ENCODE measurements around the gene DDIAS.
"Not testable (repeated sequence)": the region's sequence is repeated elsewhere in the genome, so short reads cannot be mapped to it uniquely, and the experiment has no call there.

The DDIAS gene

GRCh38 chr11:82908311-82908710 lies 6.8 kb downstream of the DDIAS start:
- no peak overlapping the region for H2BK120ac ChIP-seq (ENCODE audit: low read depth, low read length)

GRCh38 chr11:82909015-82909640 lies 7.6 kb downstream of the DDIAS start:
- Histone ChIP-seq H3K27me3 (ENCODE audit: control insufficient read depth in 1 of 2, insufficient read depth in 1 of 2, low read length in 2 of 2) (no peaks in the 10 kb centered on the region), H4K8ac (ENCODE audit: low read length) (no peak overlapping the region)
- WGBS = 74% methylated on average over 7 of the region's 7 CpGs

More at GRCh38 chr11:82908311-82908710, 6.8 kb downstream of the DDIAS start:
- no peak overlapping the region for H3K27ac ChIP-seq (ENCODE audit: low read length, poor library complexity, severe bottlenecking)
- no peaks in the 10 kb centered on the region for H3K36me3 ChIP-seq (ENCODE audit: control insufficient read depth in 1 of 2, insufficient read depth in 2 of 2, low read depth in 1 of 2, low read length in 2 of 2)
- no peak overlapping the region for H2BK12ac ChIP-seq (ENCODE audit: low read length in 2 of 2)
- no peak overlapping the region for H2AK5ac ChIP-seq (ENCODE audit: low read length, severe bottlenecking)
- no peak overlapping the region for H2BK5ac ChIP-seq (ENCODE audit: low read depth, low read length, poor library complexity, severe bottlenecking)
- H3K14ac ChIP-seq (ENCODE audit: low read length in 2 of 2) = no peak overlapping the region
- no peak overlapping the region for H4K91ac ChIP-seq (ENCODE audit: low read length)
- no peak overlapping the region for H2AFZ ChIP-seq (ENCODE audit: low read depth, low read length)
- peaks cover 12% of the 10 kb centered on the region for H3K9me3 ChIP-seq (ENCODE audit: control insufficient read depth, low read length)
- no peak for DNase-seq
- no peak overlapping the region for H3K23ac ChIP-seq (ENCODE audit: low read length in 2 of 2)
- no peaks in the 10 kb centered on the region for H3K27me3 ChIP-seq (ENCODE audit: control insufficient read depth in 1 of 2, insufficient read depth in 1 of 2, low read length in 2 of 2)
- H2BK15ac ChIP-seq (ENCODE audit: low read depth, poor library complexity, severe bottlenecking) = no peak overlapping the region
- H3K79me1 ChIP-seq (replicated peaks; ENCODE audit: low read length, poor library complexity, severe bottlenecking) = peaks cover 7% of the 10 kb centered on the region
- H3K9ac ChIP-seq (ENCODE audit: low read length) = no peak overlapping the region
- no peak overlapping the region for H3K4me3 ChIP-seq (ENCODE audit: insufficient read depth in 1 of 2, low read depth in 1 of 2, low read length in 2 of 2)
- H3K4me1 ChIP-seq (ENCODE audit: control insufficient read depth, insufficient read depth, low read depth, low read length) = no peaks in the 10 kb centered on the region
- H4K8ac ChIP-seq (ENCODE audit: low read length) = no peak overlapping the region
- no peak overlapping the region for H3K4me2 ChIP-seq (ENCODE audit: low read length, poor library complexity, severe bottlenecking)
- no peak overlapping the region for H3K4ac ChIP-seq (ENCODE audit: low read depth in 1 of 2, low read length in 2 of 2)
- H3K18ac ChIP-seq (ENCODE audit: low read depth in 1 of 2, low read length in 2 of 2) = no peak overlapping the region

GRCh38 chr11:82919786-82920185 lies 18.2 kb downstream of the DDIAS start:
- not testable (repeated sequence) for H3K4ac ChIP-seq (ENCODE audit: low read depth in 1 of 2, low read length in 2 of 2); H3K18ac ChIP-seq (ENCODE audit: low read depth in 1 of 2, low read length in 2 of 2); H2BK5ac ChIP-seq (ENCODE audit: low read depth, low read length, poor library complexity, severe bottlenecking); H3K14ac ChIP-seq (ENCODE audit: low read length in 2 of 2); H2AK5ac ChIP-seq (ENCODE audit: low read length, severe bottlenecking); H2BK12ac ChIP-seq (ENCODE audit: low read length in 2 of 2); H3K27me3 ChIP-seq (ENCODE audit: control insufficient read depth in 1 of 2, insufficient read depth in 1 of 2, low read length in 2 of 2); H2BK15ac ChIP-seq (ENCODE audit: low read depth, poor library complexity, severe bottlenecking); H3K9me3 ChIP-seq (ENCODE audit: control insufficient read depth, low read length); H2BK120ac ChIP-seq (ENCODE audit: low read depth, low read length); H2AFZ ChIP-seq (ENCODE audit: low read depth, low read length); H3K36me3 ChIP-seq (ENCODE audit: control insufficient read depth in 1 of 2, insufficient read depth in 2 of 2, low read depth in 1 of 2, low read length in 2 of 2); H3K4me3 ChIP-seq (ENCODE audit: insufficient read depth in 1 of 2, low read depth in 1 of 2, low read length in 2 of 2); H4K8ac ChIP-seq (ENCODE audit: low read length); H3K23ac ChIP-seq (ENCODE audit: low read length in 2 of 2); H3K79me1 ChIP-seq (replicated peaks; ENCODE audit: low read length, poor library complexity, severe bottlenecking); H3K9ac ChIP-seq (ENCODE audit: low read length); DNase-seq; H3K27ac ChIP-seq (ENCODE audit: low read length, poor library complexity, severe bottlenecking); H3K4me2 ChIP-seq (ENCODE audit: low read length, poor library complexity, severe bottlenecking); H3K4me1 ChIP-seq (ENCODE audit: control insufficient read depth, insufficient read depth, low read depth, low read length); H4K91ac ChIP-seq (ENCODE audit: low read length)
- WGBS = 96% methylated on average over 7 of the region's 10 CpGs

More at GRCh38 chr11:82909015-82909640, 7.6 kb downstream of the DDIAS start:
- no peak overlapping the region for H3K4ac ChIP-seq (ENCODE audit: low read depth in 1 of 2, low read length in 2 of 2)
- H2BK5ac ChIP-seq (ENCODE audit: low read depth, low read length, poor library complexity, severe bottlenecking) = no peak overlapping the region
- H3K4me2 ChIP-seq (ENCODE audit: low read length, poor library complexity, severe bottlenecking) = no peak overlapping the region
- no peak overlapping the region for H4K91ac ChIP-seq (ENCODE audit: low read length)
- no peak overlapping the region for H2AFZ ChIP-seq (ENCODE audit: low read depth, low read length)
- no peak overlapping the region for H2BK120ac ChIP-seq (ENCODE audit: low read depth, low read length)
- no peak overlapping the region for H2BK15ac ChIP-seq (ENCODE audit: low read depth, poor library complexity, severe bottlenecking)
- DNase-seq = no peak
- no peak overlapping the region for H3K27ac ChIP-seq (ENCODE audit: low read length, poor library complexity, severe bottlenecking)
- no peak overlapping the region for H2BK12ac ChIP-seq (ENCODE audit: low read length in 2 of 2)
- no peaks in the 10 kb centered on the region for H3K36me3 ChIP-seq (ENCODE audit: control insufficient read depth in 1 of 2, insufficient read depth in 2 of 2, low read depth in 1 of 2, low read length in 2 of 2)
- peaks cover 12% of the 10 kb centered on the region for H3K9me3 ChIP-seq (ENCODE audit: control insufficient read depth, low read length)
- H3K4me3 ChIP-seq (ENCODE audit: insufficient read depth in 1 of 2, low read depth in 1 of 2, low read length in 2 of 2) = no peak overlapping the region
- H3K23ac ChIP-seq (ENCODE audit: low read length in 2 of 2) = no peak overlapping the region
- no peaks in the 10 kb centered on the region for H3K4me1 ChIP-seq (ENCODE audit: control insufficient read depth, insufficient read depth, low read depth, low read length)
- no peak overlapping the region for H3K14ac ChIP-seq (ENCODE audit: low read length in 2 of 2)
- peaks cover 7% of the 10 kb centered on the region for H3K79me1 ChIP-seq (replicated peaks; ENCODE audit: low read length, poor library complexity, severe bottlenecking)
- H2AK5ac ChIP-seq (ENCODE audit: low read length, severe bottlenecking) = no peak overlapping the region
- no peak overlapping the region for H3K18ac ChIP-seq (ENCODE audit: low read depth in 1 of 2, low read length in 2 of 2)
- H3K9ac ChIP-seq (ENCODE audit: low read length) = no peak overlapping the region

- DNase-seq; H3K27ac ChIP-seq (ENCODE audit: low read length, poor library complexity, severe bottlenecking); H2BK15ac ChIP-seq (ENCODE audit: low read depth, poor library complexity, severe bottlenecking); H3K4me2 ChIP-seq (ENCODE audit: low read length, poor library complexity, severe bottlenecking); H3K79me1 ChIP-seq (replicated peaks; ENCODE audit: low read length, poor library complexity, severe bottlenecking); H2AFZ ChIP-seq (ENCODE audit: low read depth, low read length); H4K8ac ChIP-seq (ENCODE audit: low read length); H4K91ac ChIP-seq (ENCODE audit: low read length); H3K18ac ChIP-seq (ENCODE audit: low read depth in 1 of 2, low read length in 2 of 2); H3K4me1 ChIP-seq (ENCODE audit: control insufficient read depth, insufficient read depth, low read depth, low read length); H3K23ac ChIP-seq (ENCODE audit: low read length in 2 of 2); H3K14ac ChIP-seq (ENCODE audit: low read length in 2 of 2); H2BK5ac ChIP-seq (ENCODE audit: low read depth, low read length, poor library complexity, severe bottlenecking); H2BK12ac ChIP-seq (ENCODE audit: low read length in 2 of 2); H2AK5ac ChIP-seq (ENCODE audit: low read length, severe bottlenecking); H3K4me3 ChIP-seq (ENCODE audit: insufficient read depth in 1 of 2, low read depth in 1 of 2, low read length in 2 of 2); H3K27me3 ChIP-seq (ENCODE audit: control insufficient read depth in 1 of 2, insufficient read depth in 1 of 2, low read length in 2 of 2); H3K4ac ChIP-seq (ENCODE audit: low read depth in 1 of 2, low read length in 2 of 2); H2BK120ac ChIP-seq (ENCODE audit: low read depth, low read length); H3K9me3 ChIP-seq (ENCODE audit: control insufficient read depth, low read length); H3K9ac ChIP-seq (ENCODE audit: low read length); H3K36me3 ChIP-seq (ENCODE audit: control insufficient read depth in 1 of 2, insufficient read depth in 2 of 2, low read depth in 1 of 2, low read length in 2 of 2): not testable (repeated sequence)
- 97% methylated on average over 1 of the region's 3 CpGs for WGBS
These were observed 18.7 kb downstream of the DDIAS start for GRCh38 chr11:82920227-82920626.

Measured in mesenchymal stem cell (in vitro differentiated cells and primary cell).